DMS53 treated with DMSO at 0.1 percent for 48 hours (cell line): Measurements from ENCODE around the gene NAV2.

Experiments
- DNase-seq: peaks from one replicate; lab custom pipeline; 2025; ENCODE audit not compliant: unreplicated experiment; lab: John Stamatoyannopoulos, UW

Gene NAV2

GRCh38 chr11:19828382-19829108 lies 115.9 kb downstream of the NAV2 start:
- no peak for DNase-seq

- no peak for DNase-seq
Measured at GRCh38 chr11:19829109-19829837, 116.6 kb downstream of the NAV2 start.

GRCh38 chr11:19832086-19832750 lies 119.6 kb downstream of the NAV2 start:
- DNase-seq = no peak

GRCh38 chr11:19832901-19833300 lies 120.3 kb downstream of the NAV2 start:
- DNase-seq = no peak

GRCh38 chr11:19834771-19835170 lies 122.1 kb downstream of the NAV2 start:
- no peak for DNase-seq

GRCh38 chr11:19836666-19837065 lies 124.0 kb downstream of the NAV2 start:
- no peak for DNase-seq

GRCh38 chr11:19838994-19839768 lies 126.5 kb downstream of the NAV2 start:
- no peak for DNase-seq

- DNase-seq = no peak
Measured at GRCh38 chr11:19840961-19841360, 128.3 kb downstream of the NAV2 start.

- DNase-seq = no peak
Measured at GRCh38 chr11:19842505-19842904, 129.9 kb downstream of the NAV2 start.

GRCh38 chr11:19843079-19843478 lies 130.4 kb downstream of the NAV2 start:
- no peak for DNase-seq

GRCh38 chr11:19844012-19844411 lies 131.4 kb downstream of the NAV2 start:
- DNase-seq = no peak

GRCh38 chr11:19844806-19845205 lies 132.2 kb downstream of the NAV2 start:
- no peak for DNase-seq

GRCh38 chr11:19845626-19846025 lies 133.0 kb downstream of the NAV2 start:
- DNase-seq = no peak

GRCh38 chr11:19846654-19847305 lies 134.1 kb downstream of the NAV2 start:
- DNase-seq = no peak

GRCh38 chr11:19848219-19848618 lies 135.6 kb downstream of the NAV2 start:
- DNase-seq = no peak

GRCh38 chr11:19849107-19849789 lies 136.6 kb downstream of the NAV2 start:
- peak; percentile 36 for DNase-seq

GRCh38 chr11:19849947-19850593 lies 137.4 kb downstream of the NAV2 start:
- peak; percentile 24 for DNase-seq

GRCh38 chr11:19852288-19852687 lies 139.7 kb downstream of the NAV2 start:
- no peak for DNase-seq

GRCh38 chr11:19853016-19853415 lies 140.4 kb downstream of the NAV2 start:
- no peak for DNase-seq

- DNase-seq = no peak
Measured at GRCh38 chr11:19853920-19854319, 141.3 kb downstream of the NAV2 start.
